ENCODE data around the gene EAF2. TPM values are rescaled to one million over a fixed set of nuclear protein-coding genes. Genes with fewer than 3 reads are reported as not detected.

EAF2 gene
- total RNA-seq, 1 donor from 2014 or later, result 2.4 TPM

GRCh38 chr3:121800906-121801305 is 34.1 kb upstream of the EAF2 start:
- Mint-ChIP-seq H3K4me1 (ENCODE audit: unreplicated experiment) (no peaks in the 10 kb centered on the region), H3K9me3 (ENCODE audit: unreplicated experiment) (no peaks in the 10 kb centered on the region), H3K27ac (ENCODE audit: unreplicated experiment) (no peak overlapping the region), H3K36me3 (ENCODE audit: unreplicated experiment) (peaks cover 31% of the 10 kb centered on the region), H3K27me3 (ENCODE audit: unreplicated experiment) (no peaks in the 10 kb centered on the region), H3K4me3 (ENCODE audit: unreplicated experiment) (no peak overlapping the region)
- no peak for TF ChIP-seq CTCF (IDR thresholded peaks at IDR 0.05)
- no peak for DNase-seq (ENCODE audit: extremely low spot score, unreplicated experiment)

GRCh38 chr3:121803771-121804320 is 31.2 kb upstream of the EAF2 start:
- Mint-ChIP-seq H3K4me1 (ENCODE audit: unreplicated experiment) (no peaks in the 10 kb centered on the region), H3K27ac (ENCODE audit: unreplicated experiment) (no peak overlapping the region), H3K9me3 (ENCODE audit: unreplicated experiment) (no peaks in the 10 kb centered on the region)

GRCh38 chr3:121809249-121809648 is 25.8 kb upstream of the EAF2 start:
- no peak for TF ChIP-seq CTCF (IDR thresholded peaks at IDR 0.05)
- no peak overlapping the region for H3K27ac Mint-ChIP-seq (ENCODE audit: unreplicated experiment)
- H3K4me1 Mint-ChIP-seq (ENCODE audit: unreplicated experiment), result no peaks in the 10 kb centered on the region
- H3K9me3 Mint-ChIP-seq (ENCODE audit: unreplicated experiment), result no peaks in the 10 kb centered on the region
- H3K36me3 Mint-ChIP-seq (ENCODE audit: unreplicated experiment), result peaks cover 41% of the 10 kb centered on the region
- no peak for DNase-seq (ENCODE audit: extremely low spot score, unreplicated experiment)
- H3K27me3 Mint-ChIP-seq (ENCODE audit: unreplicated experiment), result no peaks in the 10 kb centered on the region
- no peak overlapping the region for H3K4me3 Mint-ChIP-seq (ENCODE audit: unreplicated experiment)

More at GRCh38 chr3:121803771-121804320, 31.2 kb upstream of the EAF2 start:
- no peak for TF ChIP-seq CTCF (IDR thresholded peaks at IDR 0.05)
- Mint-ChIP-seq H3K27me3 (ENCODE audit: unreplicated experiment) (no peaks in the 10 kb centered on the region), H3K4me3 (ENCODE audit: unreplicated experiment) (no peak overlapping the region), H3K36me3 (ENCODE audit: unreplicated experiment) (peaks cover 34% of the 10 kb centered on the region)
- DNase-seq (ENCODE audit: extremely low spot score, unreplicated experiment), result no peak

- no peak for DNase-seq (ENCODE audit: extremely low spot score, unreplicated experiment)
- peaks cover 3% of the 10 kb centered on the region for H3K9me3 Mint-ChIP-seq (ENCODE audit: unreplicated experiment)
These were observed 17.3 kb upstream of the EAF2 start for GRCh38 chr3:121817753-121818152.

GRCh38 chr3:121818578-121818977 is 16.4 kb upstream of the EAF2 start:
- no peaks in the 10 kb centered on the region for H3K27me3 Mint-ChIP-seq (ENCODE audit: unreplicated experiment)
- H3K4me1 Mint-ChIP-seq (ENCODE audit: unreplicated experiment), result no peaks in the 10 kb centered on the region
- H3K36me3 Mint-ChIP-seq (ENCODE audit: unreplicated experiment), result peaks cover 65% of the 10 kb centered on the region
- no peak overlapping the region for H3K27ac Mint-ChIP-seq (ENCODE audit: unreplicated experiment)
- DNase-seq (ENCODE audit: extremely low spot score, unreplicated experiment), result no peak
- H3K9me3 Mint-ChIP-seq (ENCODE audit: unreplicated experiment), result peaks cover 10% of the 10 kb centered on the region
- no peak for TF ChIP-seq CTCF (IDR thresholded peaks at IDR 0.05)
- no peak overlapping the region for H3K4me3 Mint-ChIP-seq (ENCODE audit: unreplicated experiment)

More at GRCh38 chr3:121817753-121818152, 17.3 kb upstream of the EAF2 start:
- Mint-ChIP-seq H3K36me3 (ENCODE audit: unreplicated experiment) (peaks cover 60% of the 10 kb centered on the region), H3K27ac (ENCODE audit: unreplicated experiment) (no peak overlapping the region), H3K4me1 (ENCODE audit: unreplicated experiment) (no peaks in the 10 kb centered on the region), H3K27me3 (ENCODE audit: unreplicated experiment) (no peaks in the 10 kb centered on the region), H3K4me3 (ENCODE audit: unreplicated experiment) (no peak overlapping the region)
- no peak for TF ChIP-seq CTCF (IDR thresholded peaks at IDR 0.05)

Data from osteocyte (in vitro differentiated cells).